ENCODE results near the gene ZDHHC11B.
"Not testable (repeated sequence)": the region's sequence is repeated elsewhere in the genome, so short reads cannot be mapped to it uniquely, and the experiment has no call there.

ZDHHC11B gene

GRCh38 chr5:801472-801871 lies 16.9 kb upstream of the ZDHHC11B start:
- no peak for DNase-seq (ENCODE audit: low read depth)
- H3K4me3 ChIP-seq (ENCODE audit: low read depth, low read length) = no peak overlapping the region
- TF ChIP-seq CTCF (IDR thresholded peaks at IDR 0.05; ENCODE audit: low read depth, low read length, missing control alignments) = no peak

- DNase-seq (ENCODE audit: low read depth); H3K4me3 ChIP-seq (ENCODE audit: low read depth, low read length): not testable (repeated sequence)
These were observed 16.5 kb upstream of the ZDHHC11B start for GRCh38 chr5:801055-801454.

GRCh38 chr5:798505-799138 lies 14.1 kb upstream of the ZDHHC11B start:
- not testable (repeated sequence) for H3K4me3 ChIP-seq (ENCODE audit: low read depth, low read length); DNase-seq (ENCODE audit: low read depth)

- not testable (repeated sequence) for DNase-seq (ENCODE audit: low read depth); H3K4me3 ChIP-seq (ENCODE audit: low read depth, low read length)
These were observed 13.5 kb upstream of the ZDHHC11B start for GRCh38 chr5:797986-798385.

GRCh38 chr5:795873-796272 lies 11.3 kb upstream of the ZDHHC11B start:
- H3K4me3 ChIP-seq (ENCODE audit: low read depth, low read length); DNase-seq (ENCODE audit: low read depth): not testable (repeated sequence)

GRCh38 chr5:794948-795347 lies 10.4 kb upstream of the ZDHHC11B start:
- not testable (repeated sequence) for H3K4me3 ChIP-seq (ENCODE audit: low read depth, low read length); DNase-seq (ENCODE audit: low read depth)

GRCh38 chr5:788703-789102 lies 4.2 kb upstream of the ZDHHC11B start:
- DNase-seq (ENCODE audit: low read depth) = not testable (repeated sequence)

GRCh38 chr5:787857-788233 lies 3.3 kb upstream of the ZDHHC11B start:
- DNase-seq (ENCODE audit: low read depth); H3K4me3 ChIP-seq (ENCODE audit: low read depth, low read length): not testable (repeated sequence)

More at GRCh38 chr5:788703-789102, 4.2 kb upstream of the ZDHHC11B start:
- not testable (repeated sequence) for H3K4me3 ChIP-seq (ENCODE audit: low read depth, low read length)

GRCh38 chr5:787224-787856 lies 2.8 kb upstream of the ZDHHC11B start:
- not testable (repeated sequence) for DNase-seq (ENCODE audit: low read depth); H3K4me3 ChIP-seq (ENCODE audit: low read depth, low read length)

GRCh38 chr5:785181-785705 lies 714 bp upstream of the ZDHHC11B start:
- H3K4me3 ChIP-seq (ENCODE audit: low read depth, low read length); DNase-seq (ENCODE audit: low read depth): not testable (repeated sequence)

- DNase-seq (ENCODE audit: low read depth) = not testable (repeated sequence)
- peak overlapping the region; percentile 23; the same call in 1 of the 2 replicates for H3K4me3 ChIP-seq (ENCODE audit: low read depth, low read length)
These were observed 575 bp downstream of the ZDHHC11B start for GRCh38 chr5:783881-784427.

GRCh38 chr5:783049-783802 lies 1.3 kb downstream of the ZDHHC11B start:
- not testable (repeated sequence) for H3K4me3 ChIP-seq (ENCODE audit: low read depth, low read length); DNase-seq (ENCODE audit: low read depth)

- not testable (repeated sequence) for H3K4me3 ChIP-seq (ENCODE audit: low read depth, low read length); DNase-seq (ENCODE audit: low read depth)
These were observed 2.2 kb downstream of the ZDHHC11B start for GRCh38 chr5:782356-782755.

- not testable (repeated sequence) for DNase-seq (ENCODE audit: low read depth); H3K4me3 ChIP-seq (ENCODE audit: low read depth, low read length)
These were observed 4.0 kb downstream of the ZDHHC11B start for GRCh38 chr5:780571-780970.

GRCh38 chr5:778967-779366 lies 5.6 kb downstream of the ZDHHC11B start:
- not testable (repeated sequence) for H3K4me3 ChIP-seq (ENCODE audit: low read depth, low read length); DNase-seq (ENCODE audit: low read depth)

- H3K4me3 ChIP-seq (ENCODE audit: low read depth, low read length); DNase-seq (ENCODE audit: low read depth): not testable (repeated sequence)
These were observed 6.1 kb downstream of the ZDHHC11B start for GRCh38 chr5:778421-778820.

All from GM12864 (cell line).